HFF-Myc (cell line): ENCODE data around the gene AACS.

Experiments
- DNase-seq: peaks from one replicate; pipeline ENCODE4 v3.0.0-alpha.2; 2011; ENCODE audit warnings: low read depth; ENCODE audit errors: extremely low read depth
- H3K4me3 ChIP-seq: replicated peaks from 2 replicates; pipeline ENCODE4 v1.5.1; 2011; ENCODE audit warnings: low read depth, mild to moderate bottlenecking, control low read depth, low read length
- TF ChIP-seq, protein P1 (sequence below): IDR thresholded peaks from 2 replicates; pipeline ENCODE4 v1.5.1; 2012; ENCODE audit warnings: mild to moderate bottlenecking, low read depth, low read length, control low read depth; ENCODE audit errors: missing control alignments

AACS gene

DNA sequence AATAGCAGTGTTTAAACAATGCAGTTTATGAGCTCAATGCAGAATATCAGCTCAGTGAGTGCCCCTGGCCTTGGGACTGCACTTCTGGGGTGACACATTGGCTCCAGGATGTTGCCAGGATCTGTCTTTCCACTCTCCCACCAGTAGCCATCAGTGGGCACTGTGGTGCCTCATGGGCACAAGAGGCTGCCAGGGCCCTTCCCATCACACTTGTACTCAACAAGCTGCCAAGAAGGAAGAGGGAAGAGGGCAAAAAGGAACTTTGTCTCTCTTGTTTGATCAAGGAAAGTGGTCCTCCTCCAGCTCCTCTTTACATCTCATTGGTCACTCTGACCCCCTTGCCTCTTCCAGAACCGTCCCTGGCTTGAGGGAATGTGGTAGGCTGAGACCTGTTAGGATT is 115.9 kb downstream of the AACS start:
- no peak for DNase-seq
- TF ChIP-seq, protein P1, sequence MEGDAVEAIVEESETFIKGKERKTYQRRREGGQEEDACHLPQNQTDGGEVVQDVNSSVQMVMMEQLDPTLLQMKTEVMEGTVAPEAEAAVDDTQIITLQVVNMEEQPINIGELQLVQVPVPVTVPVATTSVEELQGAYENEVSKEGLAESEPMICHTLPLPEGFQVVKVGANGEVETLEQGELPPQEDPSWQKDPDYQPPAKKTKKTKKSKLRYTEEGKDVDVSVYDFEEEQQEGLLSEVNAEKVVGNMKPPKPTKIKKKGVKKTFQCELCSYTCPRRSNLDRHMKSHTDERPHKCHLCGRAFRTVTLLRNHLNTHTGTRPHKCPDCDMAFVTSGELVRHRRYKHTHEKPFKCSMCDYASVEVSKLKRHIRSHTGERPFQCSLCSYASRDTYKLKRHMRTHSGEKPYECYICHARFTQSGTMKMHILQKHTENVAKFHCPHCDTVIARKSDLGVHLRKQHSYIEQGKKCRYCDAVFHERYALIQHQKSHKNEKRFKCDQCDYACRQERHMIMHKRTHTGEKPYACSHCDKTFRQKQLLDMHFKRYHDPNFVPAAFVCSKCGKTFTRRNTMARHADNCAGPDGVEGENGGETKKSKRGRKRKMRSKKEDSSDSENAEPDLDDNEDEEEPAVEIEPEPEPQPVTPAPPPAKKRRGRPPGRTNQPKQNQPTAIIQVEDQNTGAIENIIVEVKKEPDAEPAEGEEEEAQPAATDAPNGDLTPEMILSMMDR = no peak
- H3K4me3 ChIP-seq = no peak overlapping the region

DNA sequence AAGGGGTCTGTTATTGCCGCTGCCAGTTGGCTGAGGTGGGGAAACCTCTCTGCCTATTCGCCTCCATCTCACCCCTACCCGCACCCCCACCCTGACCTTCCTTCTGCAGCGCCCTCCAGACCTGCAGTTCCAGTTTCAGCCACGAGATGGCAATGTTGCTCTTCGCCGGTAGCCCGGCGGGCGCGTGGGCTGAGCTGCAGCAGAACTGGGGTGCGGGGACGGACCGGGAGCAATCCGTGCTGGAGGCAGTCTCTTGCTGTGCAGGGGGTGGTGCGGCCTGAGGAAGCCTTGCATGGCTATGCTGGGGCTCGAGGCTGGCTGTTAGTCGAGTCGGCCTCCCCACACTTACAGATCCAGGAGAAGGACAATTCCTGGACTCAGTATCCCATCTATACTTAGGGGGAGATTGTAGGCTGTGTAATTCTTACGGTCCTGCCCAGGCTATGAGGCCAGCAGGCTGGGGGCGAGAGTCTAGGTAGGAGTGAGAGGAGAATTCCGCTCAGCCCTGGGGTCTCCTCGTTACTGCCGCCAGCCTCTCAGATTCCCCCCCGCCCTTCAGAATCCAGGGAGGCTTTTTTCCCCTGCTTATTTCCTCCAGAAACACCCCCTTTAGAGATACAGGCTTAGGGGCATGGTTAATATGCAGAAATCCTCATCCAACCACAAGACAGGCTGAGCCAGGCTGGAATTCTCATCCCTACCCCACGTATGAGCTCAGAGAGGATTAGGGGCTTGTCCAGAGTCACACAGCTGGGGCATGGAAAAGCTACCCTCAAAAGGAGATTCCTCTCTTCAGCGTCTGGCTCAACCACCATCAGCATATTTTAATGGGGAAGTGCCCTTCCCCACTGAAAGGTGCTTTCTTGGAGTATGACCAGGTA is 118.2 kb downstream of the AACS start:
- peak; percentile 37 for DNase-seq

DNA sequence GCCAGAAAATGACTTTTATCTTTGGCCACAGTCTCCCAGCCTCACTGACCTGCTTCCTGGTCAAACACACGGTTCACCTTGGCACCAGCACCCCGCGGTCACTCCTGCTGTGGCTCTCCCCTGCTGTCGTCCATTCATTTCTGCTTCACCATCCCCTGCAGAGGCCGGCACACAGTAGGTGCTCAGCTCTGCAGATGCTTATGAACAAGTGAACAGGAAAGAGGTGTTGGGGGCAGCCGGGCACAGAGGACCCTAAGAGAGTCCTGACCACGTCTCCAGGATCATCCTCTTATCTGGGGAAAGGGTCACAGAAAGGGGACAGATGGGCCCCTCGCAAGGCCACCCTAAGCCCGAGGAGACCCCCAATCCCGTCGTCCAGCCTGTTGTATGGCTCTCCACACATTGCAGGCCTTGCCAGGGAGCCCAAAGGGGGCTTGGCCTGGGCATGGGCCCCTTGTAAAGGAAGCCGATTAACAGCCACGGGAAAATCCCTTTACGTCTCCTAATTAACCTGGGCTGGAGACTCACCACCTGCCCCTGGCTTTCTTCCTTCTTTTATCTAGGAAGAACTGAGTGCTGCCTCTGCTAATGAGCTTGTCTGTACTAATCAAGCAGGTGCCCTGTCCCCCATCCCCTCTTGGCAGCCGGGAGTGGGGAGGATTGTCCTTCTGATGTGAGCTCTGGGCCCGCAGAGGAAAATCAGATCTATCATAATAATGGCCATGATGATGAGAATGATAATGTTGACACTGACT is 119.2 kb downstream of the AACS start:
- TF ChIP-seq, protein P1 = no peak
- H3K4me3 ChIP-seq = no peak overlapping the region
- no peak for DNase-seq

More for the DNA sequence above, 118.2 kb downstream of the AACS start:
- TF ChIP-seq, protein P1 = peak; percentile 99
- no peak overlapping the region for H3K4me3 ChIP-seq

DNA sequence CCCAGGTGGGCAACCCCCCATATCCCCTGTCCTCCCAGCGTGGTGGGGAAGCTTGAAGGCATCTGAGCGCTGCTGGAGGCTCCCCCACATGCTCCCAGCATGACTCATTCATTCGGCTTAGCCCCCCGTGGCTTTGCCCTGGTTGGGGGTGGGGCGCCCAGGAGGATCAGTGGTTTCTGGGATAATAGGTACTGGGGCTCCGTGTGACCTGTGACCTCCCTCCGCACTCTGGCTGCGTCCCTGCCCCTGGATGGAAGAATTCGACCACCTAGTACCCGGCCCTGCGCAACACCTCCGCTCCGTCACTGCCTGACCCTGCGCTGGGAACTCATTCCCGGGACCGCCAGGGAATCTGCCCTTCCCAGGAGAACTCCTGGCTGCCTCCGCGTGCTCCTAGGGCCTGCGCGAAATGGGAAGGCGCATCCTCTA is 120.1 kb downstream of the AACS start:
- DNase-seq = no peak
- no peak overlapping the region for H3K4me3 ChIP-seq
- TF ChIP-seq, protein P1 = no peak

DNA sequence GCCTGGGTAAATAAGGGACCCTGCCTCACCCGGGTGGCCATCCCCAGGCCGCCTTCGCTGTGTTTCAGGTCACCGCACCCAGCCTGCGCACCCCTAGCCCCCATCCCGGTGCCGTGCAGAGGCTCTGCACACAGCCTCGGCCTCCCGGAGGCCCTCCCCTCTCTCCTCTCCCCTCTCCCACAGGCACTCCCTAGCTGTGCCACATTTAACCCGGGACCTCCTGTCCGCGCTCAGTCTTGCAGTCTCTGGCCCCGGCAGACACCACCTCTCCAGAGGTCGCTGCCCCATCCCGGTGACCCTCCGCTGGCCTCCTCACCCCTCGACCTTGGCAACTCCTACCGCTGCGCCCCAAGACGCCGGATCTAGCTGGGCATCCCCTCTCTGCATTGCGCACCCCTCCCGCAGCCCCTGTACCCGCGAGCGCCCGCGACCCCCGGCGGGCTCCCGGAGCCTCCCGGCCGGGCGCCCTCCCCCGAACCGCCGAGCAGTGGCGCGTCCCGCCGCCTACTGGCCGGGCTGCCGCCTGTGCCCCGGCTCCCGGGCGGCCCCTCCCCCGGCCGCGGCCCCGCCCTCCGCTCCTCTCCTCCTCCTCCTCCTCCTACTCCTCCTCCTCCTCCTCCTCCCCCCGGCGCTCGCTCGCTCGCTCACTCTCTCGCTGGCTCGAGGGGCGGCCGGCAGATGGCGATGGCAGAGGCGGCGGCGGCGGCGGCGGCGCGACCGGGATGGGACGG is 120.7 kb downstream of the AACS start, which contains the start of gene TMEM132B:
TSS of gene TMEM132B (plus strand) at position 647 of the 731 bp plus-strand sequence.
- H3K4me3 ChIP-seq = no peak within 1 kb of the TSS; the same call in 1 of the 2 replicates
- TF ChIP-seq, protein P1 = peak; percentile 11
- no peak for DNase-seq

DNA sequence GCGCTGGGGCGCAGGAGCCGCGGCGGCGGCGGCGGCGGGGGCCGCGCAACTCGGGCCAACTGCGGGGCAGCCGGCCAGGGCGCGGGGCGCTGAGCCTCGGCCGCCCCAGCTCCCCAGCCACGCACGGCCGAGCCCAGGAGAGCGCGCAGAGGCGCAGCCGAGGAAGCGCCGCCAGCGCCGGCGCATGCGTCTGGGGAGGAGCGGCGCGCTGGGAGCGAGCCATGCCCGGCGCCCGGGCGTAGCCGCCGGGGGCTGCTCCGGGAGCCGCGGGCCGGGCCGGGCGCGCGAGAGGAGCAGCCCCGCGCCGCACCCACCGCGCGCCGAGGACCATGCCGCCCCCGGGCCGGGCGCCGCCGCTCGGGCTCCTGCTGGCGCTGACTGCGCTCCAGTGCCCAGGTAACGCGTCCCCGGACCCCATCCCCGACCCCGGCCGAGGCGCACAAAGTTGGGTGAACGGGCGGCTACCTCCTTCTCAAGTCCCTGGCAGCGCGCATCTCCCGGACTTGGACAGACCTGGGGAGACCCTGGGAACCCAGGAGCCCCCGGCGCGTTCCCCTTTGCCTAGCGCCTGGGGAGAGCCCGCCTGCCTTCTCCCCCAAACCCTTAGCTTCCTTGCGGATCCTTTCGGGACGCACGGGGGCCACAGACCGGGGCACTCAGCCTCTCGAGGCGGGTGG is 121.4 kb downstream of the AACS start:
- DNase-seq = no peak
- no peak overlapping the region; the same call in 1 of the 2 replicates for H3K4me3 ChIP-seq
- TF ChIP-seq, protein P1 = no peak
